HepG2 (cell line): Measurements from ENCODE around the gene HNRNPF. TPM values are rescaled to one million over a fixed set of nuclear protein-coding genes. Genes with fewer than 3 reads are reported as not detected.
A peak's percentile ranks its signal among the peaks of the same experiment; 100 is the strongest.

Experiments
- ADNP ChIP-seq: sonication (generic); formaldehyde crosslinking; IDR thresholded peaks from 2 replicates; pipeline ENCODE4 v1.4.0; 2020; ENCODE audit warnings: missing genetic modification reagents
- CERS6 ChIP-seq: sonication (generic); formaldehyde crosslinking; IDR thresholded peaks from 2 replicates; pipeline ENCODE4 v1.5.0; 2020; ENCODE audit warnings: missing genetic modification reagents
- DZIP1 ChIP-seq: sonication (generic); formaldehyde crosslinking; IDR thresholded peaks from 2 replicates; pipeline ENCODE4 v1.5.0; 2020; ENCODE audit warnings: mild to moderate bottlenecking, missing genetic modification reagents
- FIP1L1 ChIP-seq: fragments of 200-400 bp; formaldehyde crosslinking; IDR thresholded peaks from 2 replicates; pipeline ENCODE4 v1.6.1; 2018; ENCODE audit warnings: low read depth, mild to moderate bottlenecking, low read length, moderate library complexity, borderline replicate concordance; ENCODE audit not compliant: insufficient read depth
- FLYWCH1 ChIP-seq: sonication (generic); formaldehyde crosslinking; IDR thresholded peaks from 2 replicates; pipeline ENCODE4 v1.8.1; 2023; ENCODE audit warnings: mild to moderate bottlenecking, missing genetic modification reagents
- ISL2 ChIP-seq: sonication (generic); formaldehyde crosslinking; IDR thresholded peaks from 2 replicates; pipeline ENCODE4 v1.5.0; 2020; ENCODE audit warnings: missing genetic modification reagents
- KLF16 ChIP-seq, 2 experiments: sonication (generic) in 1 of 2; formaldehyde crosslinking in 1 of 2; IDR thresholded peaks; 2 replicates each; pipeline versions ENCODE4 v1.6.1 to v1.8.0; 2016 to 2023; ENCODE audit warnings: missing genetic modification reagents in 2 of 2, missing compliant biosample characterization in 1 of 2
- MXD4 ChIP-seq: IDR thresholded peaks from 2 replicates; pipeline ENCODE4 v1.6.1; 2016; ENCODE audit warnings: mild to moderate bottlenecking, missing biosample characterization, missing genetic modification reagents
- NONO ChIP-seq, 2 experiments: fragments of 450-650 bp in 1 of 2; sonication (generic) in 1 of 2; formaldehyde crosslinking in 1 of 2; IDR thresholded peaks in 1 of 2; conservative IDR thresholded peaks in 1 of 2; 2 replicates each; pipeline versions ENCODE4 v1.6.1 to v1.8.0; 2017 to 2022; ENCODE audit warnings: mild to moderate bottlenecking in 1 of 2, missing genetic modification reagents in 1 of 2, moderate library complexity in 1 of 2
- STAT5B ChIP-seq: sonication (generic); formaldehyde crosslinking; IDR thresholded peaks from 2 replicates; pipeline ENCODE4 v1.4.0; 2020; ENCODE audit warnings: missing genetic modification reagents
- TCF7 ChIP-seq: sonication (generic); IDR thresholded peaks from 2 replicates; pipeline ENCODE4 v1.6.1; 2016; ENCODE audit warnings: antibody characterized with exemption, low read depth
- ZFP36L1 ChIP-seq: sonication (generic); formaldehyde crosslinking; IDR thresholded peaks from 2 replicates; pipeline ENCODE4 v1.8.0; 2022; ENCODE audit warnings: mild to moderate bottlenecking, missing genetic modification reagents, moderate library complexity
- ZFP90 ChIP-seq: sonication (generic); formaldehyde crosslinking; IDR thresholded peaks from 2 replicates; pipeline ENCODE4 v1.8.0; 2022; ENCODE audit warnings: missing genetic modification reagents, mild to moderate bottlenecking, inconsistent platforms, borderline replicate concordance
- ZFP91 ChIP-seq: sonication (generic); formaldehyde crosslinking; IDR thresholded peaks from 2 replicates; pipeline ENCODE4 v1.9.0; 2022; ENCODE audit warnings: missing genetic modification reagents, mild to moderate bottlenecking, borderline replicate concordance
- ZNF333 ChIP-seq: sonication (generic); formaldehyde crosslinking; IDR thresholded peaks from 2 replicates; pipeline ENCODE4 v1.4.0; 2020; ENCODE audit warnings: mild to moderate bottlenecking, missing genetic modification reagents, borderline replicate concordance
- ZNF468 ChIP-seq: sonication (generic); formaldehyde crosslinking; IDR thresholded peaks from 2 replicates; pipeline ENCODE4 v1.8.0; 2022; ENCODE audit warnings: mild to moderate bottlenecking, moderate library complexity, missing genetic modification reagents
- ZNF687 ChIP-seq: sonication (generic); formaldehyde crosslinking; IDR thresholded peaks from 2 replicates; pipeline ENCODE4 v1.5.1; 2020; ENCODE audit warnings: mild to moderate bottlenecking, missing genetic modification reagents, moderate library complexity
- ZNF766 ChIP-seq: sonication (generic); formaldehyde crosslinking; IDR thresholded peaks from 2 replicates; pipeline ENCODE4 v1.5.0; 2020; ENCODE audit warnings: missing genetic modification reagents, borderline replicate concordance
- polyA plus RNA-seq, 8 experiments: library from polyadenylated mRNA; depleted of rRNA in 3 of 8; stranded (reverse) in 7 of 8; unstranded in 1 of 8; fragments of >200 nt; fragmentation: Illumina TruSeq in 4 of 8; extraction: Trizol in 4 of 8; gene quantifications; 2 replicates each; pipeline versions ENCODE4 v1.2.1 to v1.2.3, GENCODE V29; 2011 to 2016; ENCODE audit warnings: low read depth in 4 of 8, missing spikeins in 1 of 8, mixed read lengths in 1 of 8; ENCODE audit not compliant: insufficient read depth in 1 of 8
- total RNA-seq, 5 experiments: library from RNA; depleted of rRNA; stranded (reverse); fragments of >200 nt; fragmentation: Illumina TruSeq; extraction: Trizol; gene quantifications; 2 replicates each; pipeline ENCODE4 v1.2.3, GENCODE V29; 2016; ENCODE audit warnings: low read depth in 1 of 5

HNRNPF gene
- total and polyA plus RNA-seq, 2 of the 13 experiments (the other 11 are each of a cell fraction or from before 2014, with no cell fraction given): 166 to 308 TPM

- TF ChIP-seq DZIP1 (no peak), STAT5B (CRISPR knock-in tag) (peak; percentile 32; the same call in 1 of the 2 replicates), ADNP (CRISPR knock-in tag) (peak; percentile 10; the same call in 1 of the 2 replicates), FIP1L1 (0 out of 2 replicates have a peak, but pooled peaks have one; percentile 56), NONO (IDR thresholded peaks at IDR 0.05) (no peak), NONO (CRISPR knock-in tag; conservative IDR thresholded peaks at IDR 0.05) (0 out of 2 replicates have a peak, but pooled peaks have one; percentile 15), ZFP90 (CRISPR knock-in tag) (peak; percentile 59; the same call in 1 of the 2 replicates), ZNF687 (peak; percentile 75), ZNF468 (no peak), FLYWCH1 (CRISPR knock-in tag) (no peak), CERS6 (CRISPR knock-in tag) (no peak), ZFP91 (0 out of 2 replicates have a peak, but pooled peaks have one; percentile 57), ZNF766 (0 out of 2 replicates have a peak, but pooled peaks have one; percentile 17), TCF7 (0 out of 2 replicates have a peak, but pooled peaks have one; percentile 22), MXD4 (CRISPR knock-in tag) (peak; percentile 86), ZFP36L1 (CRISPR knock-in tag) (0 out of 2 replicates have a peak, but pooled peaks have one; percentile 19), ZNF333 (CRISPR knock-in tag) (no peak), ISL2 (0 out of 2 replicates have a peak, but pooled peaks have one; percentile 15), KLF16 (CRISPR knock-in tag; IDR thresholded peaks at IDR 0.05) (peak in 1 of 2 experiments; percentile 91; a peak in 2 of 4 replicates)
Measured at GRCh38 chr10:43407576-43408330, 1.2 kb downstream of the HNRNPF start (continued).
